Lower lobe of right lung (tissue), 2 donors: ENCODE data around the gene SND1. TPM values are rescaled to one million over a fixed set of nuclear protein-coding genes. Genes with fewer than 3 reads are reported as not detected.

Experiments used
- ATAC-seq, 2 donors: fragments of 200-7000 bp; cut with Tn5 transposase; one replicate each; pipeline ENCODE4 v1.9.1; 2020 to 2022; ENCODE audit warnings: mild to moderate bottlenecking in 2 of 2, moderate library complexity in 2 of 2
- DNase-seq: peaks from one replicate; pipeline ENCODE4 v3.0.0-alpha.2; 2020
- H3K27ac ChIP-seq: fragments of 200-600 bp; one replicate; pipeline ENCODE4 v1.8.0; 2022
- H3K27me3 ChIP-seq: fragments of 200-600 bp; one replicate; pipeline ENCODE4 v1.8.0; 2022; ENCODE audit warnings: low read depth
- H3K36me3 ChIP-seq: fragments of 200-600 bp; one replicate; pipeline ENCODE4 v1.8.0; 2022; ENCODE audit warnings: mild to moderate bottlenecking
- H3K4me1 ChIP-seq: fragments of 200-600 bp; one replicate; pipeline ENCODE4 v1.8.0; 2022
- H3K4me3 ChIP-seq: fragments of 200-600 bp; one replicate; pipeline ENCODE4 v1.8.0; 2022; ENCODE audit warnings: mild to moderate bottlenecking
- H3K9me3 ChIP-seq: fragments of 200-600 bp; one replicate; pipeline ENCODE4 v1.8.0; 2022
- intact Hi-C: fragments of 100-400 bp; cut with DNase I; formaldehyde crosslinking; loops from one replicate; pipeline ENCODE4 v1.11.0; 2022
- total RNA-seq: library from RNA; stranded (reverse); fragmentation: NEBNext Ultra II Directional; extraction: Animal tissue kit (Norgen Biotek cat#: 25700); gene quantifications from one replicate; pipeline ENCODE4 v1.2.1, GENCODE V29; 2021
- TF ChIP-seq, protein P1 (sequence below): fragments of 200-600 bp; IDR thresholded peaks from one replicate; pipeline ENCODE4 v1.8.0; 2022; ENCODE audit warnings: antibody characterized with exemption, mild to moderate bottlenecking
- donor health status: DM: no; HTN: yes; CAD: no; lungs with severe emphysema.

Gene SND1
- total RNA-seq, 1 donor from 2014 or later = 142 TPM

GRCh38 chr7:127717502-127718339 lies 65.7 kb downstream of the SND1 start:
- no peaks in the 10 kb centered on the region for H3K27me3 ChIP-seq
- TF ChIP-seq, protein P1, sequence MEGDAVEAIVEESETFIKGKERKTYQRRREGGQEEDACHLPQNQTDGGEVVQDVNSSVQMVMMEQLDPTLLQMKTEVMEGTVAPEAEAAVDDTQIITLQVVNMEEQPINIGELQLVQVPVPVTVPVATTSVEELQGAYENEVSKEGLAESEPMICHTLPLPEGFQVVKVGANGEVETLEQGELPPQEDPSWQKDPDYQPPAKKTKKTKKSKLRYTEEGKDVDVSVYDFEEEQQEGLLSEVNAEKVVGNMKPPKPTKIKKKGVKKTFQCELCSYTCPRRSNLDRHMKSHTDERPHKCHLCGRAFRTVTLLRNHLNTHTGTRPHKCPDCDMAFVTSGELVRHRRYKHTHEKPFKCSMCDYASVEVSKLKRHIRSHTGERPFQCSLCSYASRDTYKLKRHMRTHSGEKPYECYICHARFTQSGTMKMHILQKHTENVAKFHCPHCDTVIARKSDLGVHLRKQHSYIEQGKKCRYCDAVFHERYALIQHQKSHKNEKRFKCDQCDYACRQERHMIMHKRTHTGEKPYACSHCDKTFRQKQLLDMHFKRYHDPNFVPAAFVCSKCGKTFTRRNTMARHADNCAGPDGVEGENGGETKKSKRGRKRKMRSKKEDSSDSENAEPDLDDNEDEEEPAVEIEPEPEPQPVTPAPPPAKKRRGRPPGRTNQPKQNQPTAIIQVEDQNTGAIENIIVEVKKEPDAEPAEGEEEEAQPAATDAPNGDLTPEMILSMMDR = no peak
- intact Hi-C loops = no loop called here
- peaks cover 52% of the 10 kb centered on the region for H3K36me3 ChIP-seq
- no peak overlapping the region for H3K27ac ChIP-seq
- no peaks in the 10 kb centered on the region for H3K9me3 ChIP-seq
- no peak overlapping the region for H3K4me3 ChIP-seq
- ATAC-seq = no peak
- no peak for DNase-seq
- H3K4me1 ChIP-seq = no peaks in the 10 kb centered on the region

DNA sequence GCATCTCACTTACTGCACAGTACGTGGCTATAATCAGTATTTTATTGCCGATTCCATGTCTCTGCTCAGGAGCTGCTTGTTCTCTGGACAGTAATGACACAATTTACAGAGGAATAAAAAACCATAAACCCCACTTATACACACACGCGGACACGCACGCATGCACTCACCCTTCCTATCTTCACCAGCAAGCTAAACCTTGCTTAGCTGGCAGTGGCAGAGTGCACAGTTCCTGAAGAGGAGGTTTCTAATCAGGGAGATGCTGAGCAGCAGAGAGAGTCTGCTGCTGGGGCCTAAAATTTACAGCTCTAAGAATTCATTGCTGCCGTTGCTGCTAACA lies 66.3 kb downstream of the SND1 start:
- TF ChIP-seq, protein P1 = no peak
- H3K4me3 ChIP-seq = no peak overlapping the region
- H3K36me3 ChIP-seq = peaks cover 53% of the 10 kb centered on the region
- no peaks in the 10 kb centered on the region for H3K4me1 ChIP-seq
- DNase-seq (no peak), ATAC-seq (no peak)
- intact Hi-C loops = no loop called here
- H3K9me3 ChIP-seq = no peaks in the 10 kb centered on the region
- no peak overlapping the region for H3K27ac ChIP-seq
- no peaks in the 10 kb centered on the region for H3K27me3 ChIP-seq

DNA sequence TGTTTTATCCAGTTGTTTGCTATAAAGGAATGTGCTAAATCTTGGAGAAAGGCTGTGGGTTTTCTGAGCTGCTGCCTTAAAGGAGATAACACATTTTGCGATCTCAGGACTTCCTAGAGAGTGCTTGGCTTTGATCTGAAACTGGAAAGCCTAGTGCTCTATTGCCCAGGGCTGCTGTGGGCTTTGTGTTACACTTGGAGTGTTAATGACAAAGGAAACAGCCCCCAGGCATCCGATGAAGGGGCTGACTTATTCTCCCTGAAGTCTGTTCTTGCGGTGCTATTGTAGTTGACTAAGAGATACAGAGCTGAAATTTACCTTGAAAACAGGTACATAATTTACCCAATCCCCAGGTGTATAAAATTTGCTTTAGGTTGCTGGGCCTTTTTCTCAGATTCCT lies 74.5 kb downstream of the SND1 start:
- peaks cover 77% of the 10 kb centered on the region for H3K36me3 ChIP-seq
- TF ChIP-seq, protein P1 = no peak
- H3K4me3 ChIP-seq = no peak overlapping the region
- no peaks in the 10 kb centered on the region for H3K27me3 ChIP-seq
- ATAC-seq (no peak), DNase-seq (no peak)
- H3K9me3 ChIP-seq = no peaks in the 10 kb centered on the region
- H3K27ac ChIP-seq = no peak overlapping the region
- no peaks in the 10 kb centered on the region for H3K4me1 ChIP-seq
- intact Hi-C loops = no loop called here

GRCh38 chr7:127730658-127731276 lies 78.8 kb downstream of the SND1 start:
- Histone ChIP-seq H3K4me1 (no peaks in the 10 kb centered on the region), H3K4me3 (no peak overlapping the region), H3K36me3 (peaks cover 63% of the 10 kb centered on the region), H3K9me3 (no peaks in the 10 kb centered on the region), H3K27ac (no peak overlapping the region), H3K27me3 (no peaks in the 10 kb centered on the region)
- DNase-seq (no peak), ATAC-seq (no peak)
- TF ChIP-seq, protein P1 = no peak
- intact Hi-C loops = no loop called here

GRCh38 chr7:127731431-127732080 lies 79.6 kb downstream of the SND1 start:
- peaks cover 59% of the 10 kb centered on the region for H3K36me3 ChIP-seq
- intact Hi-C loops = no loop called here

More at GRCh38 chr7:127731431-127732080, 79.6 kb downstream of the SND1 start:
- no peak overlapping the region for H3K27ac ChIP-seq
- ATAC-seq (no peak), DNase-seq (no peak)
- TF ChIP-seq, protein P1 = no peak
- no peaks in the 10 kb centered on the region for H3K27me3 ChIP-seq
- H3K4me3 ChIP-seq = no peak overlapping the region
- no peaks in the 10 kb centered on the region for H3K9me3 ChIP-seq
- H3K4me1 ChIP-seq = no peaks in the 10 kb centered on the region
